Urinary bladder (tissue), 4 donors: Measurements from ENCODE around the gene ANKS1B. TPM values are rescaled to one million over a fixed set of nuclear protein-coding genes. Genes with fewer than 3 reads are reported as not detected.
"Not testable (repeated sequence)": the region's sequence is repeated elsewhere in the genome, so short reads cannot be mapped to it uniquely, and the experiment has no call there.

Experiments
- DNase-seq: peaks from one replicate; pipeline ENCODE4 v3.0.0-alpha.2; 2015; ENCODE audit errors: extremely low spot score
- H3K27ac ChIP-seq: one replicate; pipeline ENCODE4 v1.5.1; 2013; ENCODE audit warnings: low read depth, mild to moderate bottlenecking, moderate library complexity
- H3K36me3 ChIP-seq: one replicate; pipeline ENCODE4 v1.6.1; 2013; ENCODE audit warnings: mild to moderate bottlenecking, moderate library complexity; ENCODE audit not compliant: insufficient read depth
- H3K4me1 ChIP-seq: one replicate; pipeline ENCODE4 v1.6.1; 2013; ENCODE audit warnings: mild to moderate bottlenecking, moderate library complexity; ENCODE audit not compliant: insufficient read depth
- H3K4me3 ChIP-seq: one replicate; pipeline ENCODE4 v1.5.1; 2013; ENCODE audit warnings: low read depth, low read length
- WGBS: extraction: QIAGEN DNeasy Blood & Tissue Kit; methylation state at CpG from one replicate; pipeline ENCODE4 v1.1.7; 2013; 5-methylcytosine and 5-hydroxymethylcytosine counted together
- polyA plus RNA-seq: library from polyadenylated mRNA; stranded (reverse); fragments of 200-250 nt; gene quantifications from one replicate; pipeline ENCODE4 v1.2.3, GENCODE V29; 2013
- total RNA-seq: library from RNA; depleted of rRNA; stranded (reverse); fragments of >200 nt; gene quantifications from one replicate; pipeline ENCODE4 v1.2.3, GENCODE V29; 2014
- donor health status: healthy with polysubstance abuse.
- donor health status: healthy.

ANKS1B gene
- total and polyA plus RNA-seq, 2 donors, result 4.9 to 43.7 TPM

DNA sequence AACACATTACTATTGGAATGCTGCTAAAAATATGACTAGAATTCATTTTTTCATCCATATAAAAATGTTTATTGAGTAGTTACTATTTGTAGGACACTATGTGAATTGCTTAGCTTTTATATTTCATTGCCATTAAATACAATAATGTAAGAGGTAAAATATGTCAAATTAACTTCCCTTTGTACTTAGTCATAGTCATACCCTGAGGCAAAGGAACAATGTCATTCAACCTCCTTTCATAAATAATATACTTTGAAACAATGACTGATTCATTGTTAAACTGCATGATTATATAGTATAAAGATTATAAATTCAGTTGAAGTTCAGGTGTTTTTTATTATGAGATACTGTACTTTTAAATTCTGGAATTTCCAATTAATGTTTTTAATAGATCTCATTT lies 232.0 kb downstream of the ANKS1B start:
- no peaks in the 10 kb centered on the region for H3K36me3 ChIP-seq
- no peak overlapping the region for H3K4me3 ChIP-seq
- H3K27ac ChIP-seq, result no peak overlapping the region
- DNase-seq, result no peak
- no peaks in the 10 kb centered on the region for H3K4me1 ChIP-seq

DNA sequence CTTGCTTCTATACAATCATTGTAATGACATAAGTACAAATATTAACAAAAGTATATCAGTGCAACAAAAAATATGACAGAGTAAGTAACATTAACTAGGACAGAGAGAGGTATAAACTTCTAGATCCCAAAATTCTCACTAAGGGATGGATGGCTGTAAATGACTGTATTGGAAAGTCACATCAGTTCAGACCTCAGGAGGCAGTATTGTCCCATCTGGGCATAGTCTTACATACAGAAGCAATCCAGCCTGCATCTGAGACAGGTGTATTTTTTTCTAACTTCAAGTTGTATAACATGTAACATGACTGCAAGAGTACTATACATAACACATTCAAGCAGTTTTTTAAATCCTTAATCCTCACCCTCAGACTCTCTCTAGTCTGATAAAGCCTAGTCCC lies 238.2 kb downstream of the ANKS1B start:
- no peaks in the 10 kb centered on the region for H3K36me3 ChIP-seq
- no peak for DNase-seq
- no peaks in the 10 kb centered on the region for H3K4me1 ChIP-seq
- H3K4me3 ChIP-seq, result no peak overlapping the region
- no peak overlapping the region for H3K27ac ChIP-seq

DNA sequence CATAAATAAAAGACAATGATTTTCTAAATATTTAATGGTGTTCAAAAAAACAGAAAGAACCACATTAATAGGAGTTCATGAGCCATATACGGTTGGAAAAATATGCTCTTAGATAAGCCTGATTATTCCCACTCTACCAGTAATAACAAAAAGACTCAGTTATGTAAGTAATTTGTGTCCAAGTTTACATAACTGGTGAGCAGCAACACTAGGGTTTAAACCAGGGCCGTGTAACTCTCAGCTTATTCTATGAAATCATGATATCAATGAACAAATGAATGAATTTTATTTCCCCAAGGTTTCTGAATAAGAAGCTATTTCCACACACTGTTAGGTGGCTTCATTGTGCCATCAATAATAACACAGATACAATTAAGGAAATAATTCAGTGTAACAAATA lies 238.8 kb downstream of the ANKS1B start:
- DNase-seq, result no peak
- Histone ChIP-seq H3K27ac (no peak overlapping the region), H3K36me3 (no peaks in the 10 kb centered on the region), H3K4me1 (no peaks in the 10 kb centered on the region), H3K4me3 (no peak overlapping the region)
- 26% methylated on average over 2 of the region's 2 CpGs for WGBS

DNA sequence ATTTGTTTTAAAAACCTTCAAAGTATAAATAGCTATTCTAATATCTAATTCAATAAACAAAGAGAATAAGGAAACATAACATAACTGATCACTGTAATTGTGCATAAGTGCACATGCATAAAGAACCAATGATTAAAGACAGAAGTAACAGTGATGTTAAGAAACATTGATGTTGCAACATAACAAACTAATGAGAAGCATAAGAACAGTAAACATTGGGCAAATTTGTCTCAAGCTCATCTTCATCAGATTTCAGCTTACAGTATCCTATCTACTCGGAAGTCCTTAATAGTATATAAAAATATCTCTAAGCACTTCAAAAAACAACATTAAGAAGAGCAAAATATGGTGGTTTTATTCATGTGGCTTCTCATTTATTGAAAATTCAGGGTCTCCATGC lies 239.6 kb downstream of the ANKS1B start:
- 61% methylated on average over 1 of the region's 1 CpG for WGBS
- DNase-seq, result no peak
- Histone ChIP-seq H3K4me3 (no peak overlapping the region), H3K36me3 (no peaks in the 10 kb centered on the region), H3K27ac (no peak overlapping the region), H3K4me1 (no peaks in the 10 kb centered on the region)

DNA sequence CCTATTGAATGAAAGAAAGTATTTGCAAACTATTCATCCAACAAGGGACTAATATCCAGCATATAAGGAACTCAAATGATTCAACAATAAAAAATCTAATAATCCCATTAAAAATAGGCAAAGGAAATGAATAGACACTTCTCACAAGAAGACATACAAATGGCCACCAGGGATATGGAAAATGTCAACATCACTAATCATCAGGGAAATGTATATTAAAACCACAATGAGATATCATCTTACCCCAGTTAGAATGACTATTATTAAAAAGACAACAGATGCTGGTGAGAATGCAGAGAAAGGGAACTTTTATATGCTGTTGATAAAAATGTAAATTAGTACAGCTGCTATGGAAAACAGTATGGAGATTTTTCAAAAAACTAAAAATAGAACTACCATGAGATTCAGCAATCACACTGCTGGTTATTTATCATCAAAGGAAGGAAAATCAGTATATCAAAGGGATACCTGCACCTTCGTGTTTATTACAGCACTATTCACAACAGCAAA lies 247.9 kb downstream of the ANKS1B start:
- Histone ChIP-seq H3K36me3 (no peaks in the 10 kb centered on the region), H3K27ac (no peak overlapping the region), H3K4me1 (no peaks in the 10 kb centered on the region), H3K4me3 (no peak overlapping the region)
- 67% methylated on average over 1 of the region's 1 CpG for WGBS
- DNase-seq, result no peak

DNA sequence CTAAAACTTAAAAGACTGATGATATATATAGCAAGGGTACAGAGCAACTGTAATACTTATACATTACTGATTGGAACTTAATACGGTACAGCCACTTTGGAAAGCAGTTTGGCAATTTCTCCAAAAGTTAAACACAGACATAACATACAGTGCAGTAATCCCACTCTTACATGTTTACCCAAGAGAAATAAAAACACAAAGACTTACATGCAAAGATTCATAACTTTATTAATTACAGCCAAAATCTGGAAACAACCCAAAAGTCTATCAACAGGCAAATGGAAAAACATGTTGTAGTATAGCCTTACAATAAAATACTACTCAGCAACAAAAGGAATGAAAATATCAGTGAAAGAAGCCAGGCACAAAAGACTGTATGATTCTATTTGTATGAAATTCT lies 252.6 kb downstream of the ANKS1B start:
- Histone ChIP-seq H3K27ac (no peak overlapping the region), H3K36me3 (no peaks in the 10 kb centered on the region), H3K4me3 (no peak overlapping the region), H3K4me1 (no peaks in the 10 kb centered on the region)
- WGBS, result 58% methylated on average over 1 of the region's 1 CpG
- peak; percentile 33 for DNase-seq

DNA sequence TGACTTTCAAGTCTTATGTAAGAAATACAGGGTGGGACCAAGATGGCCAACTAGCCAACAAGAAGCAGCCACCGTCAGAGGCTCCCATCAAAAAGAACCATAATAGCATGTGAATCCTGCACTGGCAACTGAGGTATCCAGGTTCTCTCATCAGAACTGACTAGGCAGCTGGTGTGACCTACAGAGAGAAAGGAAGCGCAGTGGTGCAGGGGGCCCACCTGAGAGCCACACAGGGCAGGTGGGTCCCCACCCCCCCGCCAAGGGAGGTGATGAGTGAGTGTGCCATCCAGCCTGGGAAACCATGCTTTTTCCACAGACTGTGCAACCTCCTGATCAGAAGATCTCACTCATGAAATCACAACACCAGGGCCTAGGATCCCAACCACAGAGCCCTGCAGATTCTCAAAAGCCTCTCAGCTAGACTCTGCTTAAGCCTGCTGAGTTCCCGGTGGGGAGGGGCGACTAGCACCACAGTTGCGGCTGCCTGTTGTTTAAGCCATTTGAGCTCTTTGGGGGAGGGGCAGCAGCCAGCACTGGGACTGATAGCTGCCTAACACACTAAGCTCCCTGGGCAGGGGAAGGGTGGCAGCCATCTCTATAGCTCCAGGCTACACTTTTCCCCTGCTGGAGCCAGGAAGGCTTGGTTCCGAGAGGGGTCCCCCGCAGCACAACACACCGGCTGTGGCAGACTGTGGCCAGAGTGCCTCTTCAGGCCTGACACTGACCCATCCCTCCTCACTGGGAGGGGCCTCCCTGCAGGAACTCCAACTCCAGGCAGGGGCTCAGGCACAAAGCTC lies 261.8 kb downstream of the ANKS1B start:
- H3K4me3 ChIP-seq, result no peak overlapping the region
- no peak for DNase-seq
- H3K4me1 ChIP-seq, result no peaks in the 10 kb centered on the region
- H3K36me3 ChIP-seq, result no peaks in the 10 kb centered on the region
- WGBS, result 85% methylated on average over 9 of the region's 9 CpGs
- no peak overlapping the region for H3K27ac ChIP-seq

DNA sequence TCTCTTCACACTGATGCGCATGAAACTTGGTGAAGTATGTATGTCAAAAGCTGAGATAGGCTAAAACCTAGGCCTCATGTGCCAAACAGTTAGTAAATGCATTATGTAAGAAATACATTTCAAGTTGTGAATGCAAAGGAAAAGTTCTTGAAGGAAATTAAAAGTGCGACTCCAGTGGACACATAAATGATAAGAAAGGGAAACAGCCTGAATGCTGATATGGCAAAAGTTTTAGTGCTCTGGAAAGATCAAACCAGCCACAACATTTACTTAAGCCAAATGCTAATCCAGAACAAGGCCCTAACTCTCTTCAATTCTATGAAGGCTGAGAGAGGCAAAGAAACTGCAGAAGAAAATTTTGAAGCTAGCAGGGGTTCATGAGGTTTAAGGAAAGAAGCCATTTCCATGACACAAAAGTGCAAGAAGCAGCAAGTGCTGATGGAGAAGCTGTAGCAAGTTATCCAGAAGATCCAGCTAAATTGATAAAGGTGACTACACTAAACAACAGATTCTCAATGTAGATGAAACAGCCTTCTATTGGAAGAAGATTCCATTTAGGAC lies 262.9 kb downstream of the ANKS1B start:
- Histone ChIP-seq H3K27ac (no peak overlapping the region), H3K4me3 (no peak overlapping the region), H3K4me1 (no peaks in the 10 kb centered on the region), H3K36me3 (no peaks in the 10 kb centered on the region)
- DNase-seq, result no peak
- WGBS, result 71% methylated on average over 2 of the region's 2 CpGs

DNA sequence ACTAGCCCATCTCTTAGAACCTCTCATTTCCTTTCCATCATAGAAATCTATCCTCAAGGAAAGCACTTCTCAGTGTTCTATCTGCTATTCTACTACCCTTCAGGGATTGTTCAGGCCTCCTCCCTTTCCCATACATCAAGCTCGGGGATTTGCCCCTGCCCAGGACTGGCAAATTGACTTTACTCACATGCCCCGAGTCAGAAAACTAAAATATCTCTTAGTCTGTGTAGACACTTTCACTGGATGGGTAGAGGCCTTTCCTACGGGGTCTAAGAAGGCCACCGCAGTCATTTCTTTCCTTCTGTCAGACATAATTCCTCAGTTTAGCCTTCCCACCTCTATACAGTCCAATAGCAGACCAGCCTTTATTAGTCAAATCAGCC lies 264.7 kb downstream of the ANKS1B start:
- not testable (repeated sequence) for H3K4me1 ChIP-seq, H3K27ac ChIP-seq, DNase-seq, H3K36me3 ChIP-seq, H3K4me3 ChIP-seq
- 92% methylated on average over 4 of the region's 4 CpGs for WGBS

DNA sequence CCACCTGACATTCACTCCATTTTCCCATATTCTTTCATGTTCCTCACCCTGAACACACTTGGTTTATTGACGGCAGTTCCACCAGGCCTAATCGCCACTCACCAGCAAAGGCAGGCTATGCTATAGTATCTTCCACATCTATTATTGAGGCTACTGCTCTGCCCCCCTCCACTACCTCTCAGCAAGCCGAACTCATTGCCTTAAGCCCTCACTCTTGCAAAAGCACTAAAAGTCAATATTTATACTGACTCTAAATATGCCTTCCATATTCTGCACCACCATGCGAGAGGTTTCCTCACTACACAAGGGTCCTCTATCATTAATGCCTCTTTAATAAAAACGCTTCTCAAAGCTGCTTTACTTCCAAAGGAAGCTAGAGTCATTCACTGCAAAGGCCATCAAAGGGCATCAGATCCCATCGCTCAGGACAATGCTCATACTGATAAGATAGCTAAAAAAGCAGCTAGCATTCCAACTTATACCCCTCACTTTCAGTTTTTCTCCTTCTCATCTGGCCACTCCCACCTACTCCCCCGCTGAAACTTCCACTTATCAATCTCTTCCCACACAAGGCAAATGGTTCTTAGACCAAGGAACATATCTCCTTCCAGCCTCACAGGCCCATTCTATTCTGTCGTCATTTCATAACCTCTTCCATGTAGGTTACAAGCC lies 265.2 kb downstream of the ANKS1B start:
- H3K4me1 ChIP-seq, H3K27ac ChIP-seq, DNase-seq, H3K36me3 ChIP-seq, H3K4me3 ChIP-seq: not testable (repeated sequence)
- 82% methylated on average over 8 of the region's 8 CpGs for WGBS

DNA sequence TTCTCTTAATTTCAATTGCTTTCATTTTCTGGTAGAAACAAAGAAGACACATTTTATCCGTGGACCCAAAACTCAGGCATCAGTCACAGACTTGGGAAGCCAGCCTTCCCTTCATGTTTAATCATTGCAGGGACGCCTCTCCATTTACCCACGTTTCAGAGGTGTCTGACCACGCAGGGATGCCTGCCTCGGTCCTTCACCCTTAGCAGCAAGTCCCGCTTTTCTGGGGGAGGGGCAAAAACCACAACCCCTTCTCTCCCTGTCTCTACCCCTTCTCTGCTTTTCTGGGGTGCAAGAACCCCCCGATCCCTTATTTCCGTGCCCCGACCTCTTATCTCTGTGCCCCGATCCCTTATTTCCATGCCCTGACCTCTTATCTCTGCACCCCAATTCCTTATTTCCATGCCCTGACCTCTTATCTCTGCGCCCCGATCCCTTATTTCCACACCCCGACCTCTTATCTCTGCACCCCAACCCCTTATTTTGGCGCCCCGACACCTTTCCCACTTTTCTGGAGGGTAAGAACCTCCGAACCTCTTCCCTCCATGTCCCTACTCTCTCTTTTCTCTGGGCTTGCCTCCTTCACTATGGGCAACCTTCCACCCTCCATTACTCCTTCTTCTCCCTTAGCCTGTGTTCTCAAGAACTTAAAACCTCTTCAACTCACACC lies 268.8 kb downstream of the ANKS1B start:
- not testable (repeated sequence) for DNase-seq, H3K4me3 ChIP-seq, H3K4me1 ChIP-seq, H3K36me3 ChIP-seq, H3K27ac ChIP-seq
- WGBS, result 90% methylated on average over 16 of the region's 16 CpGs

DNA sequence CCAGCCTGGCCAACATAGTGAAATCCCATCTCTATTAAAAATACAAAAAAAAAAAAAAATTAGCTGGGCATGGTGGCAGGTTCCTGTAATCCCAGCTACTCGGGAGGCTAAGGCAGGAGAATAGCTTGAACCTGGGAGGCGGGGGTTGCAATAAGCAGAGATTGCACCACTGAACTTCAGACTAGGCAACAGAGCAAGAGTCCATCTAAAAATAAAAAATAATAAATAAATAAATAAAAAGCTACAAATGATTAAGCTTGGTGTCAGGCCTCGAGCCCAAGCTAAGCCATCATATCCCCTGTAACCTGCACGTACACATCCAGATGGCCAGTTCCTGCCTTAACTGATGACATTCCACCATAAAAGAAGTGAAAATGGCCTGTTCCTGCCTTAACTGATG lies 269.8 kb downstream of the ANKS1B start:
- not testable (repeated sequence) for DNase-seq, H3K36me3 ChIP-seq, H3K27ac ChIP-seq, H3K4me3 ChIP-seq, H3K4me1 ChIP-seq
- WGBS, result 93% methylated on average over 4 of the region's 4 CpGs

DNA sequence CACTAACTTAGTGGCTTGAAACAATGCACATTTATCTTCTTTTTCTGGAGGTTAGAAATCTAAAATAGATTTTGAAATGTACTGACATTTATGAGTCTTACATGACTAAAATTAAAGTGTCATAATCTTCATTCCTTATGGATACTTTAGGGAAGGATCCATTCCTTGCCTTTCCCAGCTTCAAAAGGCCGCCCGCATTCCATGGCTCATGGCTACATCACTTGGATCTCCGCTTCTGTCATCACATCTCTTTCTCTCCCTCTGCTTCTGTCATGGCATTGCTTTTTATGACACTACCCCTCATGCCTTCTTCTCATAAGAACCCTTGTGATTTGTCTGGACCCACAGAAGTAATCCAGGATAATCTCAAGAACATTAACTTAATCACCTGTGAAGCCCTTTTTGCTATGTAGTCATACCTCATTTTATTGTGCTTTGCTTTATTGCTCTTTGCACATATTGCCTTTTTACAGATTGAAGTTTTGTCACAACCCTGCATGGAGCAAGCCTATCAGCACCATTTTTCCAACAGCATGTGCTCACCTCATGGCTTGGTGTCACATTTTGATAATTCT lies 270.7 kb downstream of the ANKS1B start:
- no peak overlapping the region for H3K4me3 ChIP-seq
- H3K27ac ChIP-seq, result no peak overlapping the region
- 78% methylated on average over 3 of the region's 3 CpGs for WGBS
- H3K36me3 ChIP-seq, result no peaks in the 10 kb centered on the region
- DNase-seq, result no peak
- no peaks in the 10 kb centered on the region for H3K4me1 ChIP-seq
